ENCODE measurements around the gene GUF1.

- no peak for TF ChIP-seq CTCF (conservative IDR thresholded peaks at IDR 0.05)
- TF ChIP-seq EZH2 (IDR thresholded peaks at IDR 0.05; ENCODE audit: low read depth), result no peak
These were observed 43.8 kb downstream of the GUF1 start for GRCh38 chr4:44722001-44722400.
